Ureter (tissue), 1 donor: ENCODE data around the gene EML2. TPM values are rescaled to one million over a fixed set of nuclear protein-coding genes. Genes with fewer than 3 reads are reported as not detected.
A peak's percentile ranks its signal among the peaks of the same experiment; 100 is the strongest.

Source experiments
- DNase-seq: peaks from one replicate; pipeline ENCODE4 v3.0.0-alpha.2; 2020; ENCODE audit warnings: low spot score
- total RNA-seq: library from RNA; stranded (reverse); gene quantifications from one replicate; pipeline ENCODE4 v1.2.4, GENCODE V29; 2023
- donor health status: DM: yes; HTN: yes; CAD: no.

EML2 gene
- total RNA-seq, 1 donor from 2014 or later: 97.7 TPM

DNA sequence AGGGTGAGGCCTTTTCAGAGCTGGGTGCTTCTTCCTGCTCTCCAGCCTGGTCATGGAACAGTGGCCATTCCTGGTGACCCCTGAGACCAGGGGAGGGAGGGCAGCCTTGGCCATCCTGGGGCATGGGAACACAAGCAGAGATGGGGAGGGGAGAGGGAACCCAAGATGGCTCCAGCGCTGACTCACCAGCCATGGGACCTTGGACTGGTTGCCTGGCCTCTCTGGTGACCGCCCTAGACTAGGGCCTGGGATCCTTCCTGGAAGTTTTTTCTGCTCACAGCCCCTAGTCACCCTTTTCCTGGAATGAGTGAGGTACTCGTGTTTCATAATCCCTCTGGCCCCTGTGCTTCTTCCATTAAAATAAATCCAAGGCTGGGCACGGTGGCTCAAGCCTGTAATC lies 51.3 kb downstream of the EML2 start:
- no peak for DNase-seq

DNA sequence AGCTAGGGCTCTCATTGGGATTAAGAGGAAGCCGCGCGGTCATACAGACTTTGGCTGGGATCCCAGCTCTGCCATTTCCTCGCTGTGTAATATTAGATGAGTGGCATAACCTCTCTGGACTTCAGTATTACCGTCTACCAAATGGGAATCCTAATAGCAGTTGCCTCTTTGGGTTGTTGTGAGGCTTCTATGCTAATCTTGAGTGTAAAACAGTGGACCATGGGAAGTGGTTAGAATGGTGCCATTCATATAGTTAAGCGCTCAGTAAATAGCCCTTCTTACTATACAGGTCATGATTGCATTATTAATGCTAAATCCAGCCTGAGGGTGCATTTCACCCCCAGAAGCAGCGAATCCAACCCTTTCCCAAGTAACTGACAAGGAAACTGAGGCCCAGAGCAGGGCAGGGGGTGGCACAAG lies 54.0 kb downstream of the EML2 start:
- no peak for DNase-seq

DNA sequence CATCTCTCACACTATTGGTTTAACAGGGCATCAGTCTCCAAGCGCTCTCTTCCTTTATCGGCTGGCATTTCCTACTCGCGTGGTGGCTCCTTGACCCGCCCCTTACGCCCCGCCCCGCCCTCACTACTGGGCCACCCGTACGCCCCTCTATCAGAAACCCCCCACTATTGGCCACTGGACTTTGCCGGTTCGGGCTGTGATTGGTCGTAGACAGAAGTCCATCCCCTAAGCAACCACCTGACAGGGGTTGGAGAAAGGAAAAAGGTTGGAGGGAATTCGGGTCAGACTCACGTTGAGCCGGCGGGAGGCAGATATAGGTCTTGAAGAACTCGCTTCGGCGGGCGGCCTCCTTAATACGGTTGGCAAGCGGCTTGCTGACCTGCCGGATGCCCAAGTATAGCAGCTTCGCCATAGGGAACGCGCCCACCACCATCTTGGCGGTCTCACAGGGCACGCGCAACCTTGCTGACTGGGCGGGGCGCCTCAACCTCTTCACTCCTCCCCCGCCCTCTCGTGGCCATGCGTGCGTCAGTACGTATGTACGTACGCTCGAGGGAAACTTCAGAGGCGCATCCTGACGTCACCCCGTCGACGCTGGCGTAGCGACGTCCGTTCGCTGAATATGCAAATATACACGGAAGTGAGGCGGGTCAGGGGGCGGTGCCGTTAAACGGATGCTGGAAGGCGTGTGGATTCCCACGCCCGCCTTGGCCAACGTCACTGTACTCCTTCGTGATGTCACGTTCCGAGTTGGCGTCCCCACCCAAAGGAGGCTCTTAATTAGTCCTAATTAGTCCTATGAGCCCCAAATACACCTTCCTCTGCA lies 54.7 kb downstream of the EML2 start, which contains the start of gene OPA3:
Gene OPA3 (minus strand): TSS at position 471 of the 826 bp plus-strand sequence. CDS start 38 bp downstream, at position 433.
- DNase-seq: peak; percentile 100

DNA sequence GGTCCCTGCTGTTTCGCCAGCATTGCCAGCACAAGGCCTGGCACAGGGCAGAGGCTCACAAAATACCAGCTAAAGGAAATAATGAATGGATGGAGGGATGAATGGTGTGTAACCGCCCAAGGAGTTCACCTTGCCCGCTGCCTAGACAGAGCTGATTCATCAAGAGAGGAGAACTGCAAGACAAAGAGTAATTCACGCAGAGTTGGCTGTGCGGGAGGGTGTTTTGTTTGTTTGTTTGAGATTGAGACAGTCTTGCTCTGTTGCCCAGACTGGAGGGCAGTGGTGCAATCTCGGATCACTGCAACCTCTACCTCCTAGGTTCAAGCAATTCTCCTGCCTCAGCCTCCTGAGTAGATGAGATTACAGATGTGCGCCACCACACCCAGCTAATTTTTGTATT lies 57.6 kb downstream of the EML2 start:
- DNase-seq: no peak

DNA sequence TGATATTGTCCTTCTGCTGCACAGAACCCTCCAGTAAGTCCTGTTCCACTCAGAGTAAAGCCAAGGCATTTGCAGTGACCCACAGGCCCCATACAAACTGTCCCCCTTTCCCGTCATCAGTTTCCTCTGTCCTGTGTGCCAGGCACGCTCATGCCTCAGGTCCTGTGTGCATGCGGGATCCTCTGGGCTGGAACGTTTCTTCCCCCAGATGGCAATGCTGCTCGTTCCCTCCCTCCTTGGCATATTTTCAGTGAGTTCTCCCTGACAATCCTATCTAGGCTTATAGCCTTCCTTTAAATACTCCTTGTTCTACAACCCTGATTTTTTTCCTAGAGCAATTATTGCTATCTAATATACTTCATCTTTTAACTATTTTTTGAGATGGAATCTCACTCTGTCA lies 60.3 kb downstream of the EML2 start:
- no peak for DNase-seq

DNA sequence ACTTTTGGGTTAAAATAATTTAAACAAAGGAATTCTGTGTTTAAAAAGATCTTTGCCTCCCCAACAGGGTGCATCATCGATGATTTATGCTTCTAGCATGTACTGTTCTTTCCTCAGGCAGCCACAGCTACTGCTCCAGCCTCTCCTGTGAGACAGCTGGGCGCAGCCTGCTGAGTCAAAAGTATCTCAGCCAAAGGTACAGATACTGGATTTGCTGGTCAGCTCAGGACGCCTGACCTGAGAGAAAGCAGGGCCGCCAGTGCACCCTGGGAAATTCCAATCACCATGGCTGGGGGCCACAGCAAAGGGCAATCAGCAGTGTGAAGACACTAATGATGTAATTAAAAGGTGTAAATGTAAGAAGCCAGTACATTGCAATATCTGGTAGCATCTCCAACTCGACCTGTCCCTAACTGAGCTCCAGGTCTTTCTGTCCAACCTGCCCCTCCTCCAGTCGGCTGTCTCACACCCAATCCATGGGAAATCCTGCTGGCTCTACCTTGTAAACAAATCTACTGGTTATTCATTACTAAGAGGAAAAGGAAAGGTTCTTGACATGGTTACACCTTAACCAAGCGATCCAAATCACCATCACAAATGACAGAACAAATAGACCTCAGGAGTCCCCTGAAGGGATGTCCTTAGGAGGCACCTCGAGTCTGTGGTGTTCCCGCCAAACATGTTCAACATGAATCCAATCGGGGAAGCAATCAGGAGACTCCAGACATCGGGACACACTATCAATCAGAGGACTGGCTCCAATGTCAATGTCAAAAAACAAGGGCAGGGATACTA lies 61.9 kb downstream of the EML2 start:
- DNase-seq: peak; percentile 68

DNA sequence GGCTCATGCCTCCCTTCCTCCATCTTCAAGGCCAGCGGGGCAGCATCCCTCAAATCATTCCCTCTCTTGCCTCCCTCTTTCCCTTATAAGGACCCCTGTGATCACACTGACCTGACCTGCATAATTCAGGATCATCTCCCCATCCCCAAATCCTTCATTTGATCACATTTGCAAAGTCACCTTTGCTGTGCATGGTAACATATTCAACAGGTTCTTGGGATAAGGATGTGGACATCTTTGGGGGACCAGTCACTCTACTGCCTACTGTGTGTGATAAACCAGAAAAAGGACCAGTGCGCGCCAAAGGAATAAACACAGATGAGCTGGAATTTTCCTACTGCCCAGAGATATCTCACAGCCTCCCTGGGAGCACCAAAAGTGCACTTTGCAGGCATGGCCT lies 62.5 kb downstream of the EML2 start:
- no peak for DNase-seq

DNA sequence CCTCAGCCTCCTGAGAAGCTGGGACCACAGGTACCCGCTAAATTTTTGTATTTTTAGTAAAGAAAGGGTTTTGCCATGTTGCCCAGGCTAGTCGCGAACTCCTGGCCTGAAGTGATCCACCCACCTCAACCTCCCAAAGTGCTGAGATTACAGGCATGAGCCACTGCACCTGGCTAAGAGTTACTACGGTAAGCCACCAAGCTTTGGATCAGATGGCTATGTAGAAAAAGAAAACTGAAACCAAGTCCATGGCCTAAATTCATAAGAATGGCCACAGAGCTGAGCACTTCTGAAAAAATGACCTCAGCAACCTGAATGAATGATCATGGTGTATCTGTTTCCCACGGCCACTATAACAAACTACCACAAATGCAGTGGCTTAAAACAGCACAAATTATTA lies 64.0 kb downstream of the EML2 start:
- no peak for DNase-seq

DNA sequence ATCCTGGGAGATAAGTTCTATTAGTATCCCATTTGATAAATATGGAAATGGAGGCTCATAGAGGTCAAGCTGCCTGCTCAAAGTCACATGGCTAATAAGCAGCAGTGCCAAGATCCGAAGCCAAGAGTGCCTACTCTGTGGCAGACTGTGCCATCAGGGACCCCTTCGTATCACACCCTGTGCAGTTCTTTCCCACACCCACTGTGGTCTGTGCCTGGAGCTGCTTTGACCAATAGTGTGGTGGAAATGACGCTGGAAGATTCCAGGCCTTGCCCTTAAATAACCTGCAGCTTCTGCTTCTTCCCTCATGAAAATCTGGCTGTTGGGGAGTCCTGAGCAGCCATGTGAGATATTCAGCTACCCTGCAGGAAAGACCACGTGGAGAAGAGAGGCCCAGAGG lies 64.7 kb downstream of the EML2 start:
- DNase-seq: no peak

DNA sequence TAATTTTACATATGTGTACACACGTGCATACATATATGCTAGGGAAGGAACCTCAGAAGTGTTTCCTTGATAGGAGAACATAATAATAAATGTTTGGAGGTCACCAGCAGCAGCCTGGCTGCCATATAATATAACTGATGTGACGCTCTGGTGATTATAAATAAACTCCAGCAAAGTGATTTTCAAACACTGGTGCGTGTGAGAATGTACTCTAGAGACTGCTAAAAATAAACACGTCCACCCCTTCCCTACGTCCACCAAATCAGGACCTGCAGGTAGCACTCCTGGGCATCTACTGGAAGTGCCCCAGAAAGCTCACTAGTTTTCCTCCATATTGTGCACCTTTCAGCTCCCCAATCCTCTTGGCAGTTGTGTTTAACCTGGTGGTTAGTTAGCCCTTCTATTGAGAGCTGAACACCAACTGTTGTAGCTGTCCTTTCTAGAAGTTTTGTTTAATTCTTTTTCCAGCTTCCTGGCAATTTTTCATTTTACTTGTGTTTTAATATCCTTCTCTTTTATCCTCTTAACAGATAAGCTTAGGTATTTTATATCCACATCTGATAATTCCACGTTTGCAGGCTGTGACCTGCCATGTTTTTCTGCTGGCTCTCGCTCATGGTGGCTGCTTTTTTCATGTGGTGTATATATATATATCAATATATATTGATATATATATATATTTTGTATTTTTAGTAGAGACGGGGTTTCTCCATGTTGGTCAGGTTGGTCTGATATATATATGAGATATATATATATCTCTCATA lies 67.6 kb downstream of the EML2 start:
- no peak for DNase-seq

DNA sequence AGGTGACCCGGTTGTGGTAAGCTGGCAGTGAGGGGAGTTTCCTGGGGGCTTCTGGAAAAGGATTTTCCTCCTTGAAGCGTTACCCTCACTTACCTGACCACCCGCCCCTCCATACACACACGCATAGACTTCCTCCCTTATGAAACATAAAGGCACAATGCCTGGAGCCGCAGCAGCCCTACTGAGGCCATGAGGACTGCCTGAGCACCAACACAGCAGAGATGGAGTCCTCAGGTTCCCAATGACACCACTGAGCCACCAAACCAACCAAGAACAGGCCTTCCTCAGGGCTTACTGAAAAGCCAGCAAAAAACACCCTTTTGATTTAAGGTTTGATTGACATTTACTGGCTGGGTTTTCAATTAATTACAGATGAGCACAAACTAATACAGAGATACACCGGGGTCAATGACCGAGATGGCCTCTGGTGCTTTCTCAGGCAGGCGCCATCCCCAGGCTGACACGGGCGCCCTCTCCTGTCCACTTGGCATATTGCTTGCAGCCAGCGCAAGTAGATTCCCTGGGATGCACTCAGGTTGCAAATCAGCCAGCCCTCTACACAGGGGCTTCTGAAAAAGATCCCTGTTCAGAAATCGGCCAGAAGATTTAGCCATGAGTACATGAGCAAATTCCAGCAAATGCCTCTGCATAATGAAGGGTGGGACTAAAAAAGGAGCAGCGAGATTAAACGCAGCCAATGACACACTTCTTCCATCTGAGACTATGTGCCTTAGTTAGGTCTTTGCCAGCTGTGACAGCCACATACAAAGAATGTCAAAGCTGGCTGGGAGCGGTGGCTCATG lies 69.4 kb downstream of the EML2 start:
- no peak for DNase-seq

DNA sequence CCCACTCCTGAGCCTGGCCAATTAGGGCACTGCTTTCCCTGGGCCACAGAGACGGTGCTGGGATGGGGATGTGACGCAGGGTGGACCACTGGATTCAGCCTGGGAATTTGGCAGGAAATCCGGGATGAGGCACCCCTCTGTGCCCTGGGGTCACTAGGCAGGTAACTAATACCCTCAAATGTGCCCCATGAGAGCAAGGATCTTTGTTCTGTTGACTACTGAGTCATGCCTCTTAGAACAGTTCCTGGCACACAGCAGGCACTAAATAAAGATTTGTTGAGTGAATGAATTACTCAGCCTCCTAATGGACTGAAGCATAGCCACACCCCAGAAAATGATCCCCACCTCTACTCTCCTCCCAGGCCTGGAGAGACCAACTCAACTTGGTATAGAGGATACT lies 70.5 kb downstream of the EML2 start:
- DNase-seq: no peak

DNA sequence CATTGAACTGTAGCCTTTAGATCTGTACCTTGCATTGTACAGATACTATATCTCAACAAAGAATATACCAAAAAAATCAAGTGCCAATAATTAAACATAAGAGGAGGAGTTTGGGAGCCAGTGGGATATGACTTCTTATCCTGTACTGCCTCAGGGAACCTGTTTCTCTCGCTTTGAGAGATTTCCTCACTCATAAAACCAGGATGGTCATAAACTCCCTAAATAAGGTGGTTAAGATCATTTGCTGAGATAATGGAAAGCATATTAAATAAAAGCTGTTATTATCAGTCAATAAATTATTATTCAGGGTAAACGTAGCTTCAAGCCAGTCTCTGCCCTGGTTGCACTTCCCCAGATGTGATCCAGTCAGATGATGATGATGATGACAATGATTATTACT lies 71.6 kb downstream of the EML2 start:
- DNase-seq: no peak

DNA sequence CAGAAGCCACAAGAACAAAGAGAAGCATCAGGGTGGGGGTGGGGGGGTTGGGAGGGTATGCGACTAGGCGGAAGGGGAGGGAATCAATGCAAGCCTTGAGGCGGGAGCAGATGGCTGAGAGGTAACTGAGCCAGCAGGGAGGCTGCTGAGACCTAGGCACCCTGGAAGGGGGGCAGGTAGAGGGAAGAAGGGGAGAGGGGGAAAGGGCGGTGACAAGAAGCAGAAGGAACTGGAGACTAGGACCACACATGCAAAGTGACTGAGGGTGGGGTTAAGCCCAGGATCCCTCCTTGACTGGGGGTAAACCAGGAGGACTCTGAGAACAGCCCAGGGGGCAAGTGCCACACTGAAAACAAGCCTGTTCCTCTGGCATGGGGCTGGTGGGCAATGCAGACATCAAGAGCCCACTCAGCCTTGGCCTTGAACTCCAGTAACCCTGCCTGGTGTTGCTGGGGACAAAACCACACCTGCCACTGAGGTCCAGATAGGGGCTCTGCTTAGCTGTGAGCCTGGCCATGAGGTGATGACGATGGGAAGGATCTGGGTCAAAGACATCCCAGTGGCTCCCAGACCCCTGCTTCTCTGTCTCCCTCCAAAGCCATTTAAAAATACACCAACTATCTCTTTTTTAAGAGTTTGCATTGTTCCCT lies 74.9 kb downstream of the EML2 start:
- DNase-seq: no peak

DNA sequence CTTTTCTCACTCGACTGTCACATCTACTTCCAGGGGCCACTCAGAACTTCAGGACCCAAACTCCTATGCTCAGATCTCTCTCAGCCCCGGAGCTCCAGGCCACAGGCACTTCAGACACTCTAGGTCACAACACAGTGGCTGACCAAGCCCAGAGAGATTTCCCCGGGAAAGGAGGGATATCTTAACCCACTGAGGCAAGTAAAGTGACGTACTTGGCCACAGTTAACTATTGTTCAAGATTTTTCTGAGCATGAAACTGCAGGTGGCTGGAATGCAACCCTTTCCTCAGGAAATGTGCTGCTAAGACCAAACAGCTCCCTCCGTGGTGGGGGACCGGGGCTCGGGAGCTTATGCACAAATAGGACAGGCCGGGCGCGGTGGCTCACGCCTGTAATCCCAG lies 78.5 kb downstream of the EML2 start:
- no peak for DNase-seq

DNA sequence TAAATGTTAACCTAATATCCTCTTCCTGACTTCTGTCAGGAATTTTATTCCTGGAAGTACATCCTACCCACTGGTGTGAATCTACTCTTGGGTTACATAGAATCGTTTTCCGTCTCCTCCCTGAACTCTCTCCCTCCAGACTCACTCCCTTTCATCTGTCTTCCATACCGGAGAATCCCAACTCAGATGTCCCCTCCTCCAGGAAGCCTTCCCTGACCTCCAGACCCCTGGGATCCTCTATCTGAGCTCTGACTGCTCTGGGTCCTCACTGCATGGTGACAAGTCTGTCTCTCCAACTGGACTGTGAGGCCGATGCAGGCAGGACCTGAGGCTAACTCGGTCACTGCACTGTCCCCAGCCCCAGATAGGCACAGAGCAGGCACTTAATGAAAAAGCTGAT lies 79.2 kb downstream of the EML2 start:
- no peak for DNase-seq

Other genes starting within 250 kb of the EML2 start
- 108 TPM for gene PPP1R13L, start 234.3 kb downstream of the EML2 start, total RNA-seq
- gene POLR1G, start 232.8 kb downstream of the EML2 start, total RNA-seq: 6.9 TPM
- gene ERCC1, start 215.5 kb downstream of the EML2 start, total RNA-seq: 78.3 TPM
- gene FOSB, start 171.4 kb downstream of the EML2 start, total RNA-seq: 1.5 TPM
- gene RTN2, start 142.3 kb downstream of the EML2 start, total RNA-seq: 5.8 TPM
- 1.4 TPM for gene PPM1N, start 141.0 kb downstream of the EML2 start, total RNA-seq
- gene VASP, start 131.9 kb downstream of the EML2 start, total RNA-seq: 90.1 TPM
- 21.1 TPM for gene OPA3, start 54.6 kb downstream of the EML2 start, total RNA-seq
- gene GPR4, start 37.2 kb downstream of the EML2 start, total RNA-seq: 5.1 TPM
- 2.8 TPM for gene GIPR, start 28.8 kb upstream of the EML2 start, total RNA-seq
- gene SNRPD2, start 52.6 kb upstream of the EML2 start, total RNA-seq: 359 TPM
- 11.5 TPM for gene QPCTL, start 53.3 kb upstream of the EML2 start, total RNA-seq
- 24.8 TPM for gene FBXO46, start 91.5 kb upstream of the EML2 start, total RNA-seq
- not detected for gene MEIOSIN, start 94.0 kb upstream of the EML2 start, total RNA-seq
- gene SIX5, start 129.9 kb upstream of the EML2 start, total RNA-seq: 18.1 TPM
- 106 TPM for gene DMPK, start 143.1 kb upstream of the EML2 start, total RNA-seq
- gene DMWD, start 153.4 kb upstream of the EML2 start, total RNA-seq: 64.2 TPM
- 0.21 TPM for gene RSPH6A, start 175.9 kb upstream of the EML2 start, total RNA-seq
- gene SYMPK, start 223.8 kb upstream of the EML2 start, total RNA-seq: 81.1 TPM
- gene FOXA3, start 224.9 kb upstream of the EML2 start, total RNA-seq: not detected
- gene IRF2BP1, start 246.7 kb upstream of the EML2 start, total RNA-seq: 22.0 TPM